Epithelial cell of proximal tubule (primary cell): ENCODE data around the gene UQCC2. TPM values are rescaled to one million over a fixed set of nuclear protein-coding genes. Genes with fewer than 3 reads are reported as not detected.

Experiments
- DNase-seq: peaks from one replicate; pipeline ENCODE4 v3.0.0-alpha.2; 2011; ENCODE audit warnings: low read depth
- H3K4me3 ChIP-seq: 2 replicates; pipeline ENCODE4 v1.5.1; 2011; ENCODE audit warnings: low read depth, mild to moderate bottlenecking, low read length
- total RNA-seq: library from RNA; depleted of rRNA; stranded (reverse); fragments of >200 nt; gene quantifications from 2 replicates; pipeline ENCODE4 v1.2.3, GENCODE V29; 2015
- TF ChIP-seq, protein P1 (sequence below): conservative IDR thresholded peaks from 2 replicates; pipeline ENCODE4 v1.5.1; 2012; ENCODE audit warnings: low read depth, mild to moderate bottlenecking, low read length

UQCC2 gene
- total RNA-seq: 20.3 and 51.0 TPM in 2 replicates

DNA sequence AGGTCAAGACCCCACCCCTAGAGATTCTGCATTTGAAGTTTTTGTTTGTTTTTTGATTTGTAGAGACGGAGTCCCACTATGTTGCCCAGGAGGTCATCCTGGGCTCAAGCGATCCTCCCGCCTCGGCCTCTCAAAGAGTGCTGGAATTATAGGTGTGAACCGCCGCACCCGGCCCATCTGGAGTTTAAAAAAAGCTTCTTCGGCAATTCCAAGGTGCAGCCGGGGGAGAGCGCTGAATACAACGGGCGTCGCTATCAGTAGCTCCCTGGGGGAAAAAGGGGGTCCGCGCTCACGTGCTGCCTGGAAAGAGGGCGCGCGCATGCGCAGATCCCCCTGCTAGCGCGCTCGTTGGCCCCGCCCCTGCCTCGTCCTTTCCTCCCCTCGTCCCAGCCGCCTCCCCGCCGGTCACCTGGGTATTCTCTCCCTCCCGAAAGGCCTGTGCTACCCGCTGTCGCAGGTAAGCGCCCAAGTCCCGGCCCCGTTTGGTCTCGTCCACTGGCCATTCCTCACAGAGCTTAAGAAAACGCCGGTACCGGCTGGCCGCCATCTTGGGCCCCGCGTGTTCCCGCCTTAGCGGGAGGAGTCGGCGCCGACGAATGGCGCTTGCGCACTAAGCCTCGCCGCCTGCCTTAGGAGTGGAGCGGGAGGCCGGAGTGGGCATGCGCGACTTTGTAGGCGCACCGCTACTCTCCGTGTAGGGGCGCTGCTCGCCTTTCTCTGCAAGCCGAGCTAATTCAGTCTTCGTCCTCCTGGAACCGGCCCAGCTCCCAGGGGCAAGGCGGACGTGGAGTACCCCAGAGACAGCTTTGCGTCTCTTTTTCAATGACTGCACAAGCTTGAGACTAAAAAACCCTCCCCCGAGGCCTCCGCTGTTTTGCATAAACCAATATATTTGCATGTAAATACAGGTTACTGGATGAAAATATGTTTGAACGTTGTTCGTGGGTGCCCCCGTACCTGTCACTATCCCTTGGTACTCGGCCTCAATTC is at the start of gene UQCC2:
TSS of gene UQCC2 (minus strand) at position 561 of the 990 bp plus-strand sequence. CDS start at position 547, 14 bp downstream.
- H3K4me3 ChIP-seq: peak within 1 kb of the TSS; percentile 92
- DNase-seq: peak; percentile 45
- TF ChIP-seq, protein P1, sequence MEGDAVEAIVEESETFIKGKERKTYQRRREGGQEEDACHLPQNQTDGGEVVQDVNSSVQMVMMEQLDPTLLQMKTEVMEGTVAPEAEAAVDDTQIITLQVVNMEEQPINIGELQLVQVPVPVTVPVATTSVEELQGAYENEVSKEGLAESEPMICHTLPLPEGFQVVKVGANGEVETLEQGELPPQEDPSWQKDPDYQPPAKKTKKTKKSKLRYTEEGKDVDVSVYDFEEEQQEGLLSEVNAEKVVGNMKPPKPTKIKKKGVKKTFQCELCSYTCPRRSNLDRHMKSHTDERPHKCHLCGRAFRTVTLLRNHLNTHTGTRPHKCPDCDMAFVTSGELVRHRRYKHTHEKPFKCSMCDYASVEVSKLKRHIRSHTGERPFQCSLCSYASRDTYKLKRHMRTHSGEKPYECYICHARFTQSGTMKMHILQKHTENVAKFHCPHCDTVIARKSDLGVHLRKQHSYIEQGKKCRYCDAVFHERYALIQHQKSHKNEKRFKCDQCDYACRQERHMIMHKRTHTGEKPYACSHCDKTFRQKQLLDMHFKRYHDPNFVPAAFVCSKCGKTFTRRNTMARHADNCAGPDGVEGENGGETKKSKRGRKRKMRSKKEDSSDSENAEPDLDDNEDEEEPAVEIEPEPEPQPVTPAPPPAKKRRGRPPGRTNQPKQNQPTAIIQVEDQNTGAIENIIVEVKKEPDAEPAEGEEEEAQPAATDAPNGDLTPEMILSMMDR: peak; percentile 66

DNA sequence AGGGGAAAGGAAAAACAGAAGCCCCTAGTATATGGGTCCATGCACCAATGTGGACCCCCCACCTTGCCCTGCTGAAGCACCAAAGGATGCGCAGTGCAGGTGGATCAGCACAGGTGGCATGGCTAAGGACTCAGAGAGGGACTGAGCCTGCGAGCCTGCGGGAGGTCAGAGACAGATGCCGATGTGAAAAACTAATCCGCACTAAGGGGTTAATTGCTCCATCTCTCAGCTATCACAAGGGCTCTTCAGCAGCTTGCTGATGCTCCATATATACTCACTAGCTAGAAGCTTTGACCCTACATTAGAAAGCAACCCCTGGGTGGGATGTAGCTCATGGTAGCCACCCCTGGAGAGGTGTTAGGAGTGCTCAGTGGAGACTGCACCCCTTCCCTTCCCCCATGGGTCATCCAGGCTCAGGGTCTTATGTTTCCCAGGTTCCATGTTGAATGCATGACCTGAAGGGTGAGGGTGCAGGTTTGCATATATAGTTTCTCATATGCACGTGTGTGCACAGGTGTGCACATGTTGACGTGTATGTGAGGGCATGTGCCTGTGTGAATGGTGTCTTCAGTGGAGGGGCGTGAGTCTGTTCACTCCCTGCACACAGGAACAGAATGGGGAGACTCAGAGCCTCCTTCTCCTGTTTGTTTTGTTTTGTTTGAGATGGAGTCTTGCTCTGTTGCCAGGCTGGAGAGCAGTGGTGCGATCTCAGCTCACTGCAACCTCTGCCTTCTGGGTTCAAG is 48.6 kb upstream of the UQCC2 start:
- DNase-seq: no peak
- TF ChIP-seq, protein P1: no peak
- H3K4me3 ChIP-seq: no peak overlapping the region

DNA sequence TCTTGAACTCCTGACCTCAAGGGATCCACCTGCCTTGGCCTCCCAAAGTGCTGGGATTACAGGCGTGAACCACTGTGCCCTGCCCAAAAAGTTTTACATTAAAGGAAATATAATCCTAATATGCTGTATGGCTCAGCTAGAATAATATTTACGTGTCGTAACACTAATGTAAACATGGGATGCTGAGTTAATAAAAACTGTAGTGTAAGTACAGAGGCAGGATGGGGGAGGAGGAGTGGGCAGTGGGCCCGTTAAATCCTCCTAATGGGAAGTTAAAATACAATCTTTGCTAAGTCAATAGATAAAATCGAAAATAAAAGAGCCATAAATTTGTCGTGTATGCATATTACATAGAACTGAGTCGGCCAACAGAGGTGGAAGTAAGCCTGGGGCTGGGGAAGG is 47.3 kb upstream of the UQCC2 start:
- no peak for DNase-seq
- H3K4me3 ChIP-seq: no peak overlapping the region
- TF ChIP-seq, protein P1: no peak

DNA sequence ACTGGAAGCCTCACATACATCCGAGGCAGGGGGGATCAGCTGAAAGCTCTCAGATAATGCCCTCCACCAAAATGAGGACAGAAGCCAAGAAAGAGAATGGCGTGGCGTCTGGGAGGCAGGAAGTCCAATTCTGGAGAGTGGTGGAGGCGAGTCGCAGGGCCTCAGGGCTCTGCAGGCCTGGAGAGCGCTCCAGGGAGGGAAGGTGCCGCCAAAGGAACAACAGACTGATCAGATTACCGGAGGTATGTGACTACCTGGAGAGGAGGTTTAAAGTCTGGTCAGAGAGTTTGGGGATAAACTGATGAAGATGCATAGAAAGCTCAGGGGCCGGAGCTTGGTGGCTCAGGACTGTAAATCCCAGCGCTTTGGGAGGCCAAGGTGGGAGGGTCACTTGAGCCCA is 46.4 kb upstream of the UQCC2 start:
- TF ChIP-seq, protein P1: no peak
- DNase-seq: no peak

DNA sequence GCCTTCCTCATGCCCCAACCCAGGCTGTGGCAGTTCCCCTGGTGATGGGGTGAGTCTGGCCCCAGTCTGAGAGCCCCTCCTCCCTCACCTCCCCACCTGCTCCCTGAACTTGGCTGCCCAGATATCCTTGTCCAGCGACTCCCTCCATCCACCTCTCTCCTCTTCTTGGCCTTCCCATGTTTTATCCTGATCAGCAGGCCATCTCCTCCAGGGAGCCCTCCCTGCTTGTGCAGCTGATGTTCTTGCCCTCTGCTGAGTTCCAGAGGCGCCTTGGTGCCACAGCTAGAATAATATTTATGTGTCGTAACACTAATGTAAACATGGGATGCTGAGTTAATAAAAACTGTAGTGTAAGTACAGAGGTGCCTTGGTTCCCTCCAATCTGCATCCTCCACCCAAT is 45.6 kb upstream of the UQCC2 start:
- TF ChIP-seq, protein P1: no peak
- H3K4me3 ChIP-seq: no peak overlapping the region
- DNase-seq: no peak

More for the DNA sequence above, 46.4 kb upstream of the UQCC2 start:
- no peak overlapping the region for H3K4me3 ChIP-seq

DNA sequence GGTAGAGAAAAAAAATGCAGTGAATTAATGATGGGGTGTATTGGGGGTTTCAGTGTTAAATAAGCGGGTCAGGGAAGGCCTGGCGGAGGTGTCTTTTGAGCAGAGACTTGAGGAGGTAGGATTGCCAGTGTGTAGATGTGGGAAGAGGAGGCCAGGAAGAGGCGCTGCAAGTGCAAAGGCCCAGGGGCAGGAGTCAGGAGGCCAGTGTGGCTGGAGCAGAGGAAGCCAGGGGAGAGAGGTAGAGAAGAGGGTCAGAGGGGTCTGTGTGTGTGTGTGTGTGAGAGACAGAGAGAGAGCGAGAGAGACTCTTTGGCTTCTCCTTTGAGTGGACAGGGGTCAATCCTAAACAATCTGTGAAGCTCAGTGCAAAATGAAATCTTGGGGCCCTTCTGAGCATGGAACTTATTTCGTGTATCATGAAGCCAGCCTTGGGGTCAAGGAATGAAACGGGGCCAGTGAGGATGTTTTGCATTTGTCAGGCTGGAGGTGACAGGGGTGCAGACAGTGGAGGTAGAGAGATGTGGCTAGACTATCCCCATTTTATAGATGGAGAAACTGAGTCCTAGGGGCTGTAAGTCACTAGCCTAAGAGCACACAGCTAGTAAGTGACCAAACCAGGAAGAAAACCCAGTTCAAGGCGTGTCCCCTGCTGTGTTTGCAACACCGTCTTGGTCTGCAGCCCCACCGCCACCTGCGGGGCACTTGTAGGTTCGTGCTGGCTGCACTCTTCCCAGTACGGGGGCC is 44.9 kb upstream of the UQCC2 start:
- DNase-seq: no peak
- TF ChIP-seq, protein P1: no peak
- no peak overlapping the region for H3K4me3 ChIP-seq
